GM18505 (cell line): ENCODE data around the gene TMCC3.
"Not testable (repeated sequence)": the region's sequence is repeated elsewhere in the genome, so short reads cannot be mapped to it uniquely, and the experiment has no call there.

Experiments
- ATAC-seq: cut with Tn5 transposase; IDR thresholded peaks from one replicate; pipeline ENCODE4 v1.9.1; 2021; ENCODE audit not compliant: unreplicated experiment
- POLR2A ChIP-seq: IDR thresholded peaks from 4 replicates; pipeline ENCODE4 v1.6.1; 2011; ENCODE audit warnings: borderline replicate concordance; ENCODE audit not compliant: insufficient read depth, insufficient read length; ENCODE audit errors: extremely low read depth

Gene TMCC3

DNA sequence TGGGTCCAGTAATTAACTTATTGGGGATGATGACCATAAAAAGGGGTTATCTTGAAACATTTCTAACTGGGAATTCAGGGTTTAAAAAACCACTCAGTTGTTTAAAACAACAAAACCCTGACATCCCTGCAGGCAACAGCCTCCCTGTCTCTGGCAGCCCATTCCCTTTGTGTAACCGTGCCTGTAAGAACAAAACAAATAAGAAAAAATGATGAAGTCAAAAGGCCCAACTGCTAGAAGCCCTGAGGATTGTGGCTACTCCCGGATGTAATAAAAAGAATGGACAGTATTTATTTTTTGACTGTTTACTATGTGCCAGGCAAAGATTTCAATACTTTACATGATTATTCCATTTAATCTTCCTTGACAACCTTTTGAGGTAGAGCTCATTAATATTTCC lies 75.3 kb downstream of the TMCC3 start:
- no peak for ATAC-seq

DNA sequence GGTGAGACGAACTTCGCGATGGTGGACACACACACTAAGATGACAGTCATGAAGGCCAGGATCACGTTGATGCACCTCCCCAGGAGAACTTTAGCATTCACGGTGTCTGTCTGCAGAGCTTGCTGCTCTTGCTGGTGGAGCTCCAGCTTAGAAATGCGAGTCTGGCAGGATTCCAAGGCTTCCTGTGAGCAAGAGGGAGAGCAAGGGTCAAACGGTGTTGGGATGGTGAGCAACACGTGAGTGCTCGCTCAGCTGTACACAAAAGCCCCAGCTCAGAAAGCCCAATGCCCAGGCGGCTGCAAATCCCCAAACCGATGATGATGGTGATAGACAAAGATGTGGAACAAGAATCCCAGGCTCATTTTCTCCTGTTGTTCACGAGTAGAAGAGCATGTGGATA lies 78.8 kb downstream of the TMCC3 start:
- no peak for TF ChIP-seq POLR2A
- ATAC-seq, result no peak

More for the DNA sequence above, 75.3 kb downstream of the TMCC3 start:
- no peak for TF ChIP-seq POLR2A

DNA sequence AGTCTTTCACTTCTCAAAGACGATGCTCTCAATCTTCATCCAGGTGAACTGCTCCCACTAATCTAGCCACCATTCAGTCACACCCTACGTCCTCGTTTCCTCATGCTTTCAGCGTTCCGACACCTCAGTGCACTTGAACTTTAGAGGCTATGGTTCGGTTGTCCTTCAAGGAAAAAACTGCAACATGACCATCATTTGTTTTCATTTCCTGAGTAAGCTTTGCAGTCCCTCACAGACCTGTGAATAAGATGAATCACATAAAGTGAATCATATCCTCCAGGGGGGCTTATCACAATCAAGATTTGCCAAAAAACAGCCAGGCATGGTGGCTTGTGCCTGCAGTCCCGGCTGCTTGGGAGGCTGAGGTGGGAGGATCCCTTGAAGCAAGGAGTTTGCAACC lies 80.2 kb downstream of the TMCC3 start:
- no peak for ATAC-seq
- TF ChIP-seq POLR2A, result no peak

DNA sequence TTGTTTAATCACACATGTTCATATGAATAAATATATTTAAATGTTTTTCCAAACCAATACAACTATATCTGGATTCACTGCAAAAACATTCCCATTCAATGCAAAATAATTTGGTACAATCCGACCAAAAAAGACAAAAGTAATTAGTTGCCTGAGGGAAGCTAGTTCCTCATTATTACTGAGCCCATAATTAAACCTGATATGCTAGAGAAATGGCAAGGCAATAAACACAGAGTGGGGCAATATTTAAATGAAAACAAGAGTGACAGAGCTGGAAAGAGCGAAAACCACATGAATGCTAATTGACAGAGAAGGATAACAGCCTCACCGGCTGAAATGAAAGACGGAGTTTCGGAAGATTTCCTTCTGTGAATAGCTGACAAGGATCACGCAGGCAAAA lies 82.6 kb downstream of the TMCC3 start:
- ATAC-seq, result no peak
- no peak for TF ChIP-seq POLR2A

DNA sequence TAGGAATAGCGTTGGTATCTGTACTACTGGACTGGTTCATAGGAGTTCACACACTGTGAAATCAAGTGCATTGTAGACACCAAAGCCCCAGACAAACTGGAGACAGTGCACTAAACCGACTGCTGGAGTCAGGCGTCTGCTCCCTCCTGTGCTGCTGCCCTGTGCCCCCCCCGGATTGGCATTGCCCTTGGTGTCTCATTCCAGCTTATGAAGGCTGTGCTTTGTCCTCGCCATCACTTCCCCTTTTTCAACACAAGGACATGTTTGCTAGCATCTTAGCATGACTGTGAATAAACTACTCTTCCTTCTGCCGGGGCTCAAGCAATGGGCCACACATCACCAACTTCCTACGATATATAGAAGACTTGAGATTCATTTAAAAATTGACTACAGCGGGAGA lies 84.0 kb downstream of the TMCC3 start:
- TF ChIP-seq POLR2A, result no peak
- ATAC-seq, result no peak

DNA sequence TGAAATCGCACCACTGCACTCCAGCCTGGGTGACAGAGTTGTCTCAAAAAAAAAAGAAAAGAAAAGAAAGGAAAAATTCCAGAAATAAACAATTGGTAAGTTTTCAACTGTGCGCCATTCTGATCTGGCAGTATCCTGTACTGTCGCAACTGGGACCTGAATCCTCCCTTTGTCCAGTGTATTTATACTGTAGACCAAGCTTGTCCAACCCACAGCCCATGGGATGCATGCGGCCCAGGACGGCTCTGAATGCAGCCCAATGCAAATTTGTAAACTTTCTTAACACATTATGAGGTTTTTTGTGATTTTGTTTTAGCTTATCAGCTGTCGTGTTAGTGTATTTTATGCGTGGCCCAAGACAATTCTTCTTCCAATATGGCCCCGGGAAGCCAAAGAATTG lies 84.7 kb downstream of the TMCC3 start:
- ATAC-seq, result no peak
- TF ChIP-seq POLR2A, result no peak

DNA sequence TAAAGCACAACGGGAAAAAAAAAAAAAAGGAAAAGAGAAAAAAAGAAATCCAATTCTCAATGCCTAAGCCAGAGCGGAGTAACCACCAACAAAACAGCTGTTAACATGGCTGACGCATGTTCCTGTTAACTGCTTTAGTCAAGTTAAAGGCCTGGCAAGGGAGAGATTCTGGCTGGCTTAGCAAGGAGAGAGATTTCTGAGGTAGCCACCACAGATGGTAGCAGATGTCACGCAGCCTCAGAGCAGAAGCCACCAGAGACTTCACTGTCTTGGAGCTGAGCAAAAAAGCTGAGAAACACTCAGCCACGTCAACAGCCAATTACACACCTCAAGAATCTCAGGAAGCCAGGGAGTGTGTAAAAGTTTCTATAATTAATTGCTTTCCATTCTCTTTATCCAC lies 87.1 kb downstream of the TMCC3 start:
- no peak for ATAC-seq
- TF ChIP-seq POLR2A, result no peak

DNA sequence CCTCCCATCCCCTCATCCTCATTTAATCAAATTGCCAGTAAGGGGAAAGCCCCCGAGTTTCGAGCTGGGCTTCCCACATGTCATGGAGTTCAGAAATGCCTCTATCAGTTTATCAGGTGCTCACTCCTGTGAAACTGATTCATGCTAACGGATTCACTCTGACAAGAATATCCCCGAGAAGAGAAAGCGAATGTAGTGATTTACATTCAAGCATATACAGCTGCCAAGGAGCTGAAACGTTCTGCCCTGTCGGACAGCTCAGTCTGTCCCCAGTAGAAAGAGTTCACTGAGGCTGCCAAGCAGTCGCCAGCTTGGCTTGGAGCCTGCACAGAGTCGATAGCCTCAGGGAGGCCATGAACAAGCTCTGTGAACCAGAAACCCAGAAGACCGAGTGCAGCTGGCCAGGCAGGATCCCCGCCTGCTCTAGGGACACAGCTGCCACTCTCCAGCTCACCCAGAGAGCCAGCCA lies 88.4 kb downstream of the TMCC3 start:
- peak; percentile 41 for TF ChIP-seq POLR2A
- ATAC-seq, result peak; percentile 79

DNA sequence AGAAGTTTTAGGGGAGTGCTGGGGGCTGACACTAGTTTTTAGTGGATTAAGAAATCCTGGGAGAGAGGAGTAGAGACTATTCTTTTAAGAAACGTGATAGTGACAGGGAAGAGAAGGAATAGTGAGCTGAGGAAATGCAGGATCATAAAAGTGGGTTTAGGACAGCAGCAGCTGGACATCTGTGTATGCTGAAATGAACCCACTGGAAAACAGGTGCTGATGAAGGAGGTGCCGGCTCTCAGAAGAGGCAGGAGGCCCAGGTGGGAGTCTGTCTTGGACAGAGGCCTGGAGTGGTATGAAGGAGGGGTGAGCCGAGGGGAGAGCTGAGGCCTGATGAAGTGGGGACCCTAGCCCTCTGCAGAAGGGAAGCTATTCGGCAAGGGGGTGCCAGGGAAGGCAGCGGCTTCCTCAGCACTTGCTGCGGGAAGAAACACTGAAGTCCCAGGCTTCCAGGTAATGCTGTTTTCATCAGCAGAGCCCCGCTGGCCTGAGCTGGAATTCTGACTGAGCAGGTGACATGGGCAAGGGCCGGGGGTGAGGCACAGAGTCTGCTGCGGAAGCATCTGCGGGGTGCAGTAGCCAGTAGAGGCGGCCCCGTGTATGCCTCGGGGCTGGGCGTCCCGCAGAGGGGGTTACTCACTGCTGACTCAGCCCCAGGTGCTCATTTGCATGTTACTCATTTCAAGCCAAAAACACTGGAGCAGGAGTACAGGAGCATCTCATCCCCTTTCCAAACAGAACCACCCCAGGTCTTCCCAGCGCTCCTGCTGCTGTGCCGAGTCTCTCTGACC lies 89.7 kb downstream of the TMCC3 start:
- peak; percentile 69 for ATAC-seq
- TF ChIP-seq POLR2A, result peak; percentile 22

DNA sequence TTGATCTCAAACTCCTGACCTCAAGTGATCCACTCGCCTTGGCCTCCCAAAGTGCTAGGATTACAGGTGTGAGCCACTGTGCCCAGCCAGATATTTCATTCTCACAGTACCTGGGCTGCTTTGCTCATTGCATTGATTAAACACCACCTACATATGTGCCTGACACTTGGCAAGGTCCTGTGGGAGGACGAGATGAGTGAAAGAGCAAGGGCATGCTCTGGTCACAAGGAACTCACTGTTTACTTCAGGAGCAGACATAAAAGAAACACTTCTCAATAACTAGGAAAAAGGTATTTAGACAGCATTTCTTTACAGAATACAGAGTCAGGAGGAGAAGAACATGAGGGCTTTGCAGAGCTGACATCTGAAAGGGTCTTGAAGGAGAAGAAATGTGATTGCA lies 91.7 kb downstream of the TMCC3 start:
- ATAC-seq, result no peak
- no peak for TF ChIP-seq POLR2A

DNA sequence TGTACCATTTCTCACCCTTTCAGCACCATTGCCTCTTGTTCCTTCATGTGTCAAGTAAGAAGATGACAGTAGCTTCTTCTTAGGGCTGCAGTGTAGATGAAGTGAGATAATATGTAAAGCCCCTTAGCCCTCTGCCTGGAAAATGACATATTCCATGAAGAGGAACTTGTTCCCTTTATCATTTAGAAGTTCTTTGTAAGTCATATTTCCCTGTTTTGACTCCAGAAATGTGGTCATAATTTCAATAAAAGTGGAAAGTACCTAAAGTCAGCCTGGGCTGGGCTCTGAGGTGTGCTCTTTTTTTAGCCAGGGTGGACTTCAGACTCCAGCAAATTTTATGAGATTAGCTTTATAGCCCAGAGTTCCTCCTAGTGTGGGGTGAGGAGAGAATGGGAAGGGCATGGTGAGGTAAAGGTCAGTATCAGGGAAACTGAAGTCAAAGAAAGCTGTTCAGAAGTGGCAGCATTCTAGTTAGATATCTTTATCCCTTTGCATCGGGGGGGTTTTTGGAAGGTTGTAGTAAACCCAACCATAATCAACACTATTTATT lies 92.5 kb downstream of the TMCC3 start:
- ATAC-seq, result no peak

DNA sequence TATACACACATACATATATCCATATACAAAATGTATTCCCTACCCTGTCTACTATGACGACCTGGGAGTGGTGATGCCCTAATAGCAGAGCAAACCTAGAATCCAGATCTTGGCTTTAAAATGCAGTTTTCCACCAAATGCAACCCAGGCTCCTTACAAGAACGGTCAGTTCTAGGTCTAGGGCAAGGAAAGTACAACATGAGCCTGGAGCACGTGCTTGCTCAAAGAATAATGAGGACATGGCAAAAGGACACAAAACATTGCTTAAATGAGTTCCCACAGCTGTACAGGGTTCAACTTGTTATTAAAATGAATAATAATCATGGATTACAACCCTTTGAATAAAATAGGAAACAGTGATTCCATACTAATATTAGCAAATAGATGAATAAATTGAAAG lies 94.7 kb downstream of the TMCC3 start:
- no peak for ATAC-seq
- TF ChIP-seq POLR2A, result no peak

More for the DNA sequence above, 92.5 kb downstream of the TMCC3 start:
- TF ChIP-seq POLR2A, result no peak

DNA sequence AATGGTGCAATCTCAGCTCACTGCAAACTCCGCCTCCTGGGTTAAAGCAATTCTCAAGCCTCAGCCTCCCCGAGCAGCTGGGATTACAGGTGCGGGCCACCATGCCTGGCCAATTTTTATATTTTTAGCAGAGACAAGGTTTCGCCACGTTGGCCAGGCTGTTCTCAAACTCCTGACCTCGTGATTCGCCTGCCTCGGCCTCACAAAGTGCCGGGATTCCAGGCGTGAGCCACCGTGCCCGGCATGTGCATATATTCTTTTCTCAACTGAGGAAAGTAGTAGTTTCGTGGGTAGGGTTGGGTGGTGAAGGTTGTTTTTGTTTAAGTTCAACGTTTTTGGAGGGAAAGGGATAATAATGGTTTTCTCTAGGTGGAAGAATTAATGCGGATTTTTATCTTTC lies 96.5 kb downstream of the TMCC3 start:
- no peak for ATAC-seq

DNA sequence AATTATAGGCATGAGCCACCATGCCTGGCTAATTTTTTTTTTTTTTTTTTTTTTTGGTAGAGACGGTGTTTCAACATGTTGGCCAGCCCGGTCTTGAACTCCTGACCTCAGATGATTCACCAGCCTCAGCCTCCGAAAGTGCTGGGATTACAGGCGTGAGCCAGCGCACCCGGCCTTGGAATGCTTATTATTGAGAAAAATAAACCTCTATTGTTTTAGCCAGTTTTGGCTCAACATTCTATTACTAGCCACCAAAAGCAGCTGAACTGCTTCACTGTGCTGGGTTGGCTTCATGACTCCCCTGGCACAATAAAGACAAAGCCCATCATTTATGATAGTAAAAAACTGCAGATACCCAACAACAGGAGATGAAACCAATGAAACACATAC lies 97.2 kb downstream of the TMCC3 start:
- no peak for TF ChIP-seq POLR2A
- ATAC-seq, result no peak

More for the DNA sequence above, 96.5 kb downstream of the TMCC3 start:
- TF ChIP-seq POLR2A, result no peak

DNA sequence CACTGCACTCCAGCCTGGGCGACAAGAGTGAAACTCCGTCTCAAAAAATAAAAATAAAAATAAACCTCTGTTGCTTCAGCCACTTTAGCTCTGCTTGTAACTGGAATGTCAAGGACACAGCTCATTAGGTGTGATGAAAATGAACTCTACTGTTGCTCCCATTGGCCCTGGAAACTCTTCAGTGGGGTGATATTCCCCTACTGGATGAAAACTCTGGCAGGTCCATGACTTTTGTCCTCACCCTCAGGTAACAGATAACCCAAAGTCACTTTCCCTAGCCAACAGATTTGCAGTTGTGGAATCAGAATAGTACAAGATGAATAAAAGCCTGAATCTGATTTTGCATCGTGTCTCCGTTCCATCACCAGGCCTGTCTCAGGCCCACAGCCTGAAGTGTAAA lies 98.5 kb downstream of the TMCC3 start:
- no peak for TF ChIP-seq POLR2A
- no peak for ATAC-seq

DNA sequence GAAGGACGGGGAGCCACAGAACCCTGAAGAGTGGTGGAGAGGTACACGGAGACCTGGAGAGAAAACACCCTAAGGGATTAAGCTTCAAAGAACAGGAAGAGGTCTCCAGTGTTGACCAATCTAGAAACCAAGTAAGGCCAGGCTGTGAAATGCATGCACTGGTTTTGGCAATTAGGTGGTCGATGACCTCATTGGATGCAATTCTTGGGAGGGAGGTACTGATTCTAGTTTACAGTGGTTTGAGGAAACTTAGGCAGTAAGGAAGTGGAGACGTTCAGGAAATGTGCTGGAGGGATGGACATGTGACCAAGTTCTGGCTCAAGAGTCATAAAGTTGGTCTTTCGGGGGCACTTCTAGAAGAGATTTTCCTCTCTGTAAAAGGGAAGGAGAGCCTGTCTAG lies 99.4 kb downstream of the TMCC3 start:
- no peak for ATAC-seq
- no peak for TF ChIP-seq POLR2A

DNA sequence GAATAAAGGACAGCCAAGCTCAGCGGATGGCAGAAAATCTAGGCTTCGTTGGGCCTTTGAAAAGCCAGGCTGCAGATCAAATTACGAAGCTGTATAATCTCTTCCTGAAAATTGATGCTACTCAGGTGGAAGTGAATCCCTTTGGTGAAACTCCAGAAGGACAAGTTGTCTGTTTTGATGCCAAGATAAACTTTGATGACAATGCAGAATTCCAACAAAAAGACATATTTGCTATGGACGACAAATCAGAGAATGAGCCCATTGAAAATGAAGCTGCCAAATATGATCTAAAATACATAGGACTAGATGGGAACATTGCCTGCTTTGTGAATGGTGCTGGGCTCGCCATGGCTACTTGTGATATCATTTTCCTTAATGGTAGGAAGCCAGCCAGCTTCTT lies 101.5 kb downstream of the TMCC3 start:
- not testable (repeated sequence) for ATAC-seq
